ENCODE data around the gene PRSS22.

The PRSS22 gene

DNA sequence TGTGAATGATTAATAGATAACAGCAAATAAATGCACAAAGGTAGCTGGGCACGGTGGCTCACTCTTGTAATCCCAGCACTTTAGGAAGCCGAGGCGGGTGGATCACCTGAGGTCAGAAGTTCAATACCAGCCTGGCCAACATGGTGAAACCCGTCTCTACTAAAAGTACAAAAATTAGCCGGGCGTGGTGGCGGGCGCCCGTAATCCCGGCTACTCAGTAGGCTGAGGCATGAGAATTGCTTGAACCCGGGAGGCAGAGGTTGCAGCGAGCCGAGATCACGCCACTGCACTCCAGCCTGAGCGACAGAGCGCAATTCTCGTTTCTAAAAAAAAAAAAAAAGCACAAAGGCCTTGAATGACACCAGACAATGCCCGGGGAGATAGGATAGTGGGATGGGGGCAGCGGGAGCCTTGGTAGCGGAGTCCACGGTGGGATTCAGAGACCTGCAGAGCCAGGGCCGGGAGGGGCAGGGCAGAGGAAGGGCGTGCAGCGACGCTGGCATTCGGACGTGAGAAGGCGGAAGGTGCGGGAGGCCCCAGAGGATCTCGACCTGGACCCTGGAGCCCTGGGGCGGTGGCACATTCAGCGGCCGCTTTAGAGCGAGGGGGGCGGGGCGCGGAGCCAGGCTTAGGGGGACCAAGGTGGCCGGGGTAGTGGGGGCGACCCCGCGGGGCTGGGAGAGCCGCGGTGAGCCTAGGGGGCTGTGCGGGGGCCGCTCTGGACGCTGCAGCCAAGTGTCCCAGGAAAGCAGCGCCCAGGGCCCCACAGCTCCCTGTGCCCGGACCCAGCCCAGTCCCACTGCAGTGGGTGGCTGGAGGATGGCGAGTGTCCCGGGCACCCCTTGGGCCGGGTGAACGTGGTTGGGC lies 24.0 kb upstream of the PRSS22 start:
- DNase-seq (ENCODE audit: low read depth in 2 of 2, low spot score in 1 of 2): no peak

DNA sequence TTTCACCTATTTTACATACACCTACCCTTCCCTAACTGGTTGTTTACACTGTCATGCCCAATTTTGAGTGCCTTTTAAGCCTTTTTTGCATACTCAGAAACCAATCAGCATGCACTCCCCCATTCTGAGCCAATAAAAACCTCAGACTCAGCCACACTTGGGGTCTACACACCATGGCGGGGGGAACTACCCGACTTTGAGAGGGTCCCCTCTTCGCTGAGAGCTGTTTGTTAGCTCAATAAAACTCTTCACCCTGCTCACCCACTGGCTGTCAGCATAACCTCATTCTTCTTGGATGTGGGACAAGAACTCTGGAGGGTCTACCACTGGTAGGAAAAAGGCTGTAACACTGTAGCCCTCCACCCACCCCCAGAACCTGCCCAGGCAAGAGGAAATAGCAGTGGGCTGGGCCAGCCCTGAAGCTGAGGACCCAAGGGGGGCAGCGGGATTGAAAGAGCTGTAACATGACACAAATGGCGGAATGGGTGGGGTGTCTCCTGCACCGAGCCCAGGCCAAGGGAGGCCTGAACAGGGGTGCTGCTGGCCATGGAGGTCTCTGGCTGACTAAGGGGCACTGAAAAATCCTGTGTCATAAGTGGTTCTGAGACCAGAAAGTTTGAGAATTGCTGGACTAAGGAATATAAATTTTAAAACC lies 22.0 kb upstream of the PRSS22 start:
- no peak for DNase-seq (ENCODE audit: low read depth in 2 of 2, low spot score in 1 of 2)

DNA sequence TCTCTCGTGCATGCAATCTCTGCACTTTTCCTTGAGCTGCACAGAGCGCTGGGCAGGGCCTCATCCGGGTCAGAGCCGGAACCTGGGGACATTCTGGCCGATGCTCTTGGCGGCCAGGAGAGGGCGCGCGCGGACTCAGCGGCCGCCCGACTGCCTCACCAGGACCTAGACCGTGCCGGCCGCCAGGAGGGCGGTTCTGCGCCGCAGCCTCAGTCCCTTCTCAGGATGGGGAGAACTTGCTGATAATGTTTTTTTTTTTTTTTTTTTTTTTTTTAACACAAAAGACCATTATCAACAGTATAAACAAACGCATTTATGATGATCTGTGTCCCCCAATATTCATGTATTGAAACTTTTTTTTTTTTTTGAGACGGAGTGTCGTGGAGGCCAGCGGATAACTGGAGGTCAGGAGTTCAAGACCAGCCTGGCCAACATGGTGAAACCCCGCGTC lies 17.0 kb upstream of the PRSS22 start:
- DNase-seq (ENCODE audit: low read depth in 2 of 2, low spot score in 1 of 2): peak; percentile 32

DNA sequence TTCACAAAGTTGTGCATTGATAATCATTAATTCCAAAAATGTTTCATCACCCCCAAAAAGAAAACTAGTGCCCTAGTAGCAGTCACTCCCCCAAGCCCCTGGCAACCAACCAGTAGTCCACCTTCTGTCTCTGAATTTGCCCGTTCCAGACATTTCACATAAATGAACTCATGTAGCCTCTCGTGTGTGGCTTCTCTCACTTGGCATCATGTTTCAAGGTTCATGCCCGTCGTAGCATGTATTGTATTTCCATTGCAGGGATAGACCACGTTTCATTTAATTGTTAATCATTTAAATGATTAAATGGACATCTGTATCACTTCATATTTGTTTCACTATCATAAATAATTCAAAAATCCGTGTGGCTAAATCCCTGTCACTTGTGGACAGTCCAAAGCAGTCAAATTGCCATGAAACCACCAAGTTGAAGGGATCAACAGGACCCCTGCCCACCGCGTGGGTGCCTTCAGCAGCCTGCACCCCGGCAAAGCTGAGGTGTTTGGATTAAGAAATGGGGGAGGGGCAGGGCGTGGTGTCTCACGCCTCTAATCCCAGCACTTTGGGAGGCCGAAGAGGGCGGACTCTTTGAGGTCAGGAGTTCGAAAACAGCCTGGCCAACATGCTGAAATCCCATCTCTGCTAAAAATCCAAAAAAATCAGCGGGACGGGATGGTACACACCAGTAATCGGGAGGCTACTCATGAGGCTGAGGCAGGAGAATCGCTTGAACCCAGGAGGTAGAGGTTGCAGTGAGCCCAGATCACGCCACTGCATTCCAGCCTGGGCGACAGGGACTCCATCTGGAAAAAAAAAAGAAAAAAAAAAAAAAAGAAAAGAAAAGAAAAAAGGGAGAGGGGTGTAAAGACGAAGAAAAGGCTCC lies 16.3 kb upstream of the PRSS22 start:
- DNase-seq (ENCODE audit: low read depth in 2 of 2, low spot score in 1 of 2): no peak

DNA sequence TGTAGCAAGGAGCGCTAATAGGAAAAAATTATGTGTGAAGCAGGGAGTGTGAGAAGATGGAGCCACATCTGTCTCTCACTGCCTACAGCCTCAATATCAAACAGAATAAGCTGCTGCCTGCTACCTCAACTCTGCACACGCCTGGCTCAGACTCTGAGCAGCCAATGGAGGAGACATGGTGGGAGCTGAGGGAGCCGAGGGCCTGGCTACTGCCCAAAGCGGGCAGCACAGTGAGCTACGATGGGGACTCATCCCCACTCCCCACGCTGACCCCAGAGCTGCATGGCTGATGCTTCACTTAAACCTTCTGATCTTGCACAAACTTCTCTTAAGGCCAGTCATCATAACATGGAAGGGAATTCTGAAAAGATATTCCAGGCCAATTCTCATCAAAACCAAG lies 14.0 kb upstream of the PRSS22 start:
- no peak for DNase-seq (ENCODE audit: low read depth in 2 of 2, low spot score in 1 of 2)

DNA sequence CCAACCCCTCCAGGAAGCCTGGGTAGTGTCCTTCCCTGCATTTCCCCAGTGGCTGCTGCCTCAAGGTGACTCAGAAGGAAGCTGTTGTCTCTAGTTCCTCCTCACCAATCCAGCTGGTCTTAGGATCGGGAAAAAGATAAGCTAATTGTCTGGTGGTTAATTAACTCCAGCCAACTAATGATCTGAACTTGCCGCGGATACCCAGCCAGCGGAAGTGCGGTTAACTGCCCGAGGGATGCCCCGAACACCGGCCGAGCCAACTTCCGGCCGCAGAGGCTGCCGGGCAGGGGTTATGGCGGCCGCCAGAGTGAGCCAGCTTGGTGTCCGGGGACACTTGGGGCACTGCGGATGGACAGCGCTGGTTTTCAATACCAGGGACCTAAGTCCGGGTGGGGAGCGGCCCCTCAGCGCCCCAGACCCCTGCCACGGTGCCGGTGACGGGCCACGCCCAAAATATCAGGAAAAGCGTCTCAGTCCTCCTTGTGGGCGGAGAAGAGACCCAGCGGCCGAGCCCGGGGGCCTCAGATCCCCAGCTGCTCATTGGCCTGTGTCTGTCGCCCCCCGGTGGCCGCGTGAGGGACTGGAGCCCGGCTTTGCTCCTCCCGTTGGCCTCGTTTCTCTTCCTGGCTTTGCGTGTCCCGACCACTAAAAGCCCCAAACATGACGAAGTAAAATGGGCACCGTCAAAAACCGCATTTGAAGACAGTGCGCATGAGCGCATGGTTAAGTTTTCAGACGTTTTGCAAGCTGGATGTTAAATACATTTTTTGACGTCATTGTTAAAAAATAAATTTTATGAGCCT lies 10.2 kb upstream of the PRSS22 start:
- peak; percentile 89 to 90 for DNase-seq (ENCODE audit: low read depth in 2 of 2, low spot score in 1 of 2)

DNA sequence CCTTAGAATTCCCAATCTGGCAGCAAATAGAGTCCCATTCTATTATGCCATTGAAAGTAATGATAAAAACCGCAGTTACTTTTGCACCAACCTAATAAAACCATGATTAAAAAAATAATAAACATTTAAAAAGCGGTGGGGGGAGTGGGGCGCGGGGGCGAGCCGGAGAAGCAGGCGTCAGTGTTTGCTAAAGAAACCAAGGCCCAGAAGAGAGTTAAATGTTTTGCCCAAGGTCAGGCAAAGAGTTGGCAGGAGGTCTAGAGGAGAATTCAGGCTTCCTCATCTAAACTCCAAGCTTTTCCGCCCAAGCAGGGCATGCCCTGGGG lies 9.7 kb upstream of the PRSS22 start:
- DNase-seq (ENCODE audit: low read depth in 2 of 2, low spot score in 1 of 2): no peak

DNA sequence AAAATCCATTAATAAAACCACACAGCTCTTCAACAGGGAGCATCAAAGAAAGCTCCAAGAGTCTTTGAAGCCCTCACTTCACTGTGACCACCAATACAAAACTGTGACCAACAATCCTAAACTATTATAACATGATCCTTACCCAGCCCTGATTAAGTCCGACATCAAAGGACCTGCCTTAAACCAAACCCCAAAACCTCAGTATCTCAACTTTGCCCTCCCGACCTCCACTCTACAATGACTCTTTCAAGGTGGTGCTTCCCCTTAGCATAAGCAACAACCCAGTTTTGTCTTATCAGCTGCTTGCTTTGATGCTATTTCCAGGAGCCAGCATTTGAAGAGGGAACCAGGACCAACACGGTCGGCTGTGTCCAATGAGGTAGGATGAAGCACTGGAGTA lies 8.5 kb upstream of the PRSS22 start:
- no peak for DNase-seq (ENCODE audit: low read depth in 2 of 2, low spot score in 1 of 2)

DNA sequence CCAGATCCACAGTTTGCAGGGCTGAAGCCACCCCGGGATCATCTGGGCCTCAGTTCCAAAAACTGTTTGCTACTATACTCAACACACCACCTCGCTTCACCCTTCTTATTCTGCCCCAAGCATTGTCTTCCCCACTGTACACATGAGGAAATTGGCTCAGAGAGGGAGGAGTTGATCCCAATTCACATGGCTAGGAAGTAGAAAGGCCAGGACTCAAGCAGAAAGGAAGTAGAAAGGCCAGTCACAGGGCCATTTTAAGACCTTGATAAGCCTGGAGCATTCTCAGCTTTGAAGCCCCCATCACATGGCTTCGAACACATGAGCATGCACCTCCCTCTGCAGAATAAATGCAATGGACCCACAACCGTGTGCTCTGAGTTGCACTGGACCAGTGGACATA lies 7.7 kb upstream of the PRSS22 start:
- no peak for DNase-seq (ENCODE audit: low read depth in 2 of 2, low spot score in 1 of 2)

DNA sequence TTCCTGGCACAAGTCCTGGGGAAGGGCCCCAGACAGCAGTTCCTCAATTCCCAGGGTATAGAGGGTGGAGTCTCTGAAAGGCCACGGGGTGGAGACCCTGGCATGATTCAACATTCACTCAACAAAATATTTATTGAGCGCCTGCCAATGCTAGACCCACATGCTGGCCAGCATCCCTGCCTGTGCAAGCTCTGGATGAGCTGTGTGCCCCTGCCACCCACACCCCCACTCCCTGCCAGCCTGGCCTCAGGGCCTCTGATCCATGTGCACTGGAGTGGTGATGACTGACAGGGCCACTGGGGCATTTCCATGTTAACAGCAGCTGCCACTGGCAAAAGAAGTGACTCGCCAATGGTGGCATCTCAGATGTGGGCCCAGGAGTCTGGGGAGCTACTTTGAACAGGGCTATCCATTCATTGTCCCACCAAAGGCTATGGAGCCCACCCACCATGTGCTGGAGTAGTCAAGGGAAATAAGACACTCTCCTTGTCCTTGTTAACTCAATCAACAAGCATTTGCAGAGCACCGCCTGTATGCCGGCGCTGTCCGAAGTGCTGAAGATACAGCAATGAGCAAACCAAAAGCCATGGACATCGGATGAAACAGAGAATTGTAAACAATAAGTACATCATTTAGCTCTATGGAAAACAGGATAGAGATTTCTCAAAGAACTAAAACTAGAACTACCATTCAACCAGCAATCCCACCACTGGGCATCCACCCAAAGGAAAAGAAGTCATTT lies 3.0 kb upstream of the PRSS22 start:
- DNase-seq (ENCODE audit: low read depth in 2 of 2, low spot score in 1 of 2): no peak

DNA sequence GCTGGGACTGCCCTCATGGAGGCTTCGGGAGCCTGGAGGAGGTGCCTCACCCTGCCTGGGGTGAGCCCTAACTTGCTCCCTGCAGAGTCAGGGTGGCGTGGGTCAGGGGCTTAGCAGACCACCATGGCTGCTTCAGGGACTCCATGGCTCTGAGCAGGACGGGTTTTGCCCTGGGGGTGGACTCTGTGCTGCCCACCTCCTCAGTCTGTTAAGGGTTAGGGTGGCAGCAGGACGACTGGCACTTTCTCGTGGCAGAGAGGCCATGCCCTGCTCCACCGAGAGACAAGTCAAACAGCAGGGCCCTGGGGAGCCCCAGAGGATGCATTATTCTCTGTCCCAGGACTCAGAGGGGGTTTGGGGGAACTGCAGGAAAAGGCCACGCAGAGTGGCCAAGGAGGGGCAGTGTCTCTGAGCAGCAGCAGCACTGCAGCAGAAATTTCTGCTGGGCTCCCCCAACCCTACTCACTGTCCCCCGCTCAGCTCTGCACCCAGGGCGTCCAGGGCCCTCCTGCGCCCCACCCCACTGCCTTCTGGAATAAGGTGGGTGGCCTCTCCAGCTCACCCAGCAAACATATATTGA lies 1.8 kb upstream of the PRSS22 start:
- DNase-seq (ENCODE audit: low read depth in 2 of 2, low spot score in 1 of 2): no peak

DNA sequence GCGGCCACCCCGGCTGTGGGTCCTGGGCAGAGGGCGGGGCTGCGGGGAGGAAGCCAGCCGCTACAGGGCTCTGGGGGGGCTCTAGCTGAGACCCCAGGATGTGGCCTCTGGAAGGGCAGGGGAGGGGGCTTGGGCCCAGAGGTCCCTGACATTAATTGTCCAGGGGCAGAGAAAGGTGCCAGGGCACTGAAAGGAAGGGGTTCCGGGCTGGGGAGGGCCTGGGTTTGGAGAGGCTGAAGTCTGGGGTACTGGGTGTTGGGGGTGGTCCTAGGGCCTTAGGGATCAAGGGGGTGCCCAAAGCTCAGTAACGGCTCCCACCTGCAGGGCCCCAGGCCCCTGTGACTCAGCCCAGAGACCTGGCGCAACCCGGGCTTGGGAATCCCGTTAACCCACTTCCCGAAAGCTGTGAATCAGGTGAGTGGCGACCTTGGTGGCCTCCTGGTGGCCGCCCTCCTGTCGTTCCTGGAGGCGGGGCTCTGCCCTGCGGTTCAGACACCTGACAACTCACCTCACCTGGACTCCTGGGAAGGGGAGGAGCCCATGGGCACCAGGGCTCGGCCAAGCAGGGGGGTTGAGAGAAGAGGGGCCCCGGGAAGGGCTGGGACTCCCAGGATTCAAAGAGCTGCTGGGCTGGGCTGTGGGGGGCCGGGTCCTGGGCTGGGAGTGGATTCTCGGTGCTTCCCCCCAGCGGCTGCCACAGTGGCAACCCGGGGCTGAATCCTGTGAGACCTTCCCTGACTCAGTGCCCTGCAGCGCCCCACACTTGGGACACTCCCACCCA lies 465 bp upstream of the PRSS22 start:
- no peak for DNase-seq (ENCODE audit: low read depth in 2 of 2, low spot score in 1 of 2)

DNA sequence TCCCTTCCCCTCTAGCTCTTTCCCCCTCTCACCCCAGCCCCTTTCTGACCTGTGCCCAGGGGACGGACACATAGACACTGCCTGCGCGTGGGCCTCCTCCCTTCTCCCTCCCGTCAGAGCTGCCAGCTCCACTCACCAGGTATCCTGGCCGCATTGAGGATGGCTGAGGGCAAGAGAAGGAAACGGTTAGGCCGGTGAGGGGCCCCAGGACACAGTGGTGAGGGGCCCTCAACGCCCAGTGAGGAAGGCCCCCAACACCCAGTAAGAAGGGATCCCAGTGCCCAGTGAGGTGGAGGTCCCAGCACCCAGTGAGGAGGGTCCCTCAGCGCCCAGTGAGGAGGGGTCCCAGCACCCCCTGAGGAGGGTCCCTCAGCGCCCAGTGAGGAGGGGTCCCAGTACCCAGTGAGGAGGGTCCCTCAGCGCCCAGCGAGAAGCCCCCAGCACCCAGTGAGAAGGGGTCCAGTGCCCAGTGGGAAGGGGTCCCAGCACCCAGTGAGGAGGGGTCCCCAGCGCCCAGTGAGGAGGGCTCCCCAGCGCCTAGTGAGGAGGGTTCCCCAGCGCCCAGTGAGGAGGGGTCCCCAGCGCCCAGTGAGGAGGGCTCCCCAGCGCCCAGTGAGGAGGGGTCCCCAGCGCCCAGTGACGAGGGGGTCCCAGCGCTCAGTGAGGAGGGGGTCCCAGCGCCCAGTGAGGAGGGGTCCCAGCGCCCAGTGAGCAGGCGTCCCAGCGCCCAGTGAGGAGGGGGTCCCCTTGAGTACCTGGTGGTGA lies 1.1 kb downstream of the PRSS22 start:
- DNase-seq (ENCODE audit: low read depth in 2 of 2, low spot score in 1 of 2): no peak

DNA sequence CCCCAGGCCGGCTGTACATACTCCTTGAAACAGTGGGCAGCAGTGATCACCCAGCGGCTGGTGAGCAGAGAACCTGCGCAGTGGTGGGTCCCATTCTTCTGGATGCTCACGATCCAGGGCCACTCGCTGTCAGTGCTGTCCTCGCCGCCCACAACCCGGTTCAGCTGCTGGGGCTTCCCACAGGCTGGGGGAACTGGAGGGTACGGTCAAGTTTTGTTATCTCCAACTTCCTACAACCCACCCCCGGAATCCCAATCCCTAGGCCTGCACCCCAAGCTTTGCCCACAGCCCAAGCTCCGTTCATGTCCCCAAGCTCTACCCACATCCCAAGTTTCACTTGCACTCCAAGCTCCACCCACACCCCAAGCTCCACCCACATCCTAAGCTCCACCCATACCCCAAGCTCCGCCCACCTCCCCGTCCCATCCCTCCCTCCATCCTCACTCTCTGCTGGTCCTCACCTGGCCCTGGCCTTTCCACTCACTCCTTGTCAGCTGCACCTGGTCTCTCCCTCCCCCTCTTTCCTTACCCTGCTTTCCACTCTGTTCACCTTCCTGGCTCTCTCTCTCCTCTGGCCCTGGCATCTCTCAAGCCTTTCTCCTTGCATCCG lies 1.8 kb downstream of the PRSS22 start:
- DNase-seq (ENCODE audit: low read depth in 2 of 2, low spot score in 1 of 2): no peak

DNA sequence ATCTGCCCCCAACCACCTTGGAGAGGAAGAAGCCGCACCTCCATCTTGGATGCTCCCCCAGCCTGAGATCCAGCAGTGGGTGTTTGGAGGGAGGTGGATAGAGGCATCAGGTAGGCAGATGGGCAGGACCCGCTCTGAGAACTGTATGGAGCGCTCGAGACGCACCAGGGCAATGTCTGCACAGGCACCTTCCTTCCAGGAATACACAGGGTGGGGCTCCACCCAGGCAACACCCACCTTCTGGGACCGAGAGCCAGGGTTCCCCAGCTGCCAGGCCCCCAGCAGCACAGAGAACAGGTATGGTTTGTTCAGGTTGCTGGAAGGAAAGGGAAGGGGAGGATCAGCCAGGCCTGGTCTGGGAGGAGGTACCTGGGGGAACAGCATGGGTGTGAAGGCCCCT lies 2.4 kb downstream of the PRSS22 start:
- no peak for DNase-seq (ENCODE audit: low read depth in 2 of 2, low spot score in 1 of 2)

DNA sequence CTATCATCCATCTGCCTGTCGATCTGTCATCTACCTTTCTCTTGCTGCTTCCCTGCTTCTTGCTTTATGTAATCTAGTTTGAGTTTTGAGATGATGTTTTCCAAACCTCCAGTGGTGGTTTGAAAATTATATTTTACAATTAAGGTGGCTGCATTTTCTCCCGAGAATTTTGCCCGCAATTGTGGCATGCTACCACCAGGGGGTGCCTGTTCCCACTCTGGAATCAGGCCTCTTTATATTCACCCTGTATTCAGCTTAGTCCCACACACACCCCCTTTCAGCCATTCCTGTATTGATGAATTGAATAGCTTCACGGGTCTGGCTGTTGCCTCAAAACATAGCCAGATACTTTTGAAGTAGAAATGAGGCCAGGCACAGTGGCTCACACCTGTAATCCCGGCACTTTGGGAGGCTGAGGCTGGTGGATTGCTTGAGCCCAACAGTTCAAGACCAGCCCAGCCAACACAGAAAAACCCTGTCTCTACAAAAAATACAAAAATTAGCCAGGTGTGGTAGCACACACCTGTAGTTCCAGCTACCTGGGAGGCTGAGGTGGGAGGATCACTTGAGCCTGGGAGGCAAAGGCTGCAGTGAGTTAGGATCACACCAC lies 3.2 kb downstream of the PRSS22 start:
- DNase-seq (ENCODE audit: low read depth in 2 of 2, low spot score in 1 of 2): no peak

DNA sequence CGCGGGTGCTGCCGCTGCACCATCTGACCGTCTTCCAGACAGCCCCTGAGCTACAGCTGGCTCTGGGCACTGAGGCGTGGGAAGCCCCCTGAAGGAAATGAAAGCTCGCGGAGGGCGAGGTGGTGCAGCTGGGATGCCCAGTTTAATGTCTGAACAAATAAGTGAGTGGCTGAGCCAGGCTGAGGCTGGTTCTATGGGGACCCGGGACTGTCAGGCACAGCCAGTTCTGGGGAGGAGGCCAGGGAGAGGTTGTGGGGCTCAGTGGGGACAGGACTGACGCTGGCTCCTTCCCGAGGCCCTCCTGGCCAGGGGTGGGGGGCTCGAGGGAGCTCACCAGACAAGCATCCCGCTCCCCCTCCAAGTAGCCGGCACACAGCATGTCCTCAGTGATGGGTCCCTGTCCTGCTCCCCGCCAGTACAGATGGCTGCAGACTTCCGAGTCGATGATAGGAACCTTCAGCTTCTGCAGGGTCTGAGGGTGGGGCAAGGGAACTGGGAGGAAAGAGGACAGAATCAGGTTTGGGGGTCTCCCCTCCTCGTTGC lies 4.4 kb downstream of the PRSS22 start:
- DNase-seq (ENCODE audit: low read depth in 2 of 2, low spot score in 1 of 2): no peak

All from stimulated activated CD8-positive, alpha-beta memory T cell treated with anti-CD3 and anti-CD28 coated beads, Interleukin-4, amount 100 ng/mL, for 1 hour (primary cell).